Measurements from ENCODE around the gene ITGB5.
"Not testable (repeated sequence)": the region's sequence is repeated elsewhere in the genome, so short reads cannot be mapped to it uniquely, and the experiment has no call there.

The ITGB5 gene

GRCh38 chr3:124810970-124811369 lies 76.2 kb downstream of the ITGB5 start:
- no peak for DNase-seq

DNA sequence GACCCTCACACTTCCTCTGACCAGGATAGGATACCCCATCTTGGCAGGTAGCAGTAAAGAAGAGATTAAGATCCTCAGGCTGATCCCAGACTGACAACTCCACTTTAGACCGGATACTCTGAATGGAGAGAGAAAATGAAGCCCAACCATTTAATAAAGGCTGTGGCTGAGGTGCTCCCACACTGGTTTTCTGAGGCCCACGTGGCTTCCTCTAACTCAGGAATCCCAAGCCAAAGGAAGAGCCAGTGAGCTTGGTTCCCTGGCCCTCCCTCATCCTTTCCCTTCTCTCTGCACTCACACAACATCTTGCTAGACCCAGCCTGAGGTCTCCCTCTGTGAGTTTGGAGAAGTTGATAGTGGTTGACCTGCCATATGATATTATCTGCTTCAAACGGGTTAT lies 78.1 kb downstream of the ITGB5 start:
- no peak for DNase-seq

GRCh38 chr3:124805671-124806070 lies 81.5 kb downstream of the ITGB5 start:
- no peak for DNase-seq

- DNase-seq = no peak
Measured at GRCh38 chr3:124804875-124805274, 82.3 kb downstream of the ITGB5 start.

GRCh38 chr3:124802702-124803101 lies 84.5 kb downstream of the ITGB5 start:
- no peak for DNase-seq

- DNase-seq = no peak
Measured at GRCh38 chr3:124802061-124802698, 85.0 kb downstream of the ITGB5 start.

GRCh38 chr3:124800511-124801258 lies 86.5 kb downstream of the ITGB5 start:
- no peak for DNase-seq

- no peak for DNase-seq
Measured at GRCh38 chr3:124800076-124800475, 87.1 kb downstream of the ITGB5 start.

DNA sequence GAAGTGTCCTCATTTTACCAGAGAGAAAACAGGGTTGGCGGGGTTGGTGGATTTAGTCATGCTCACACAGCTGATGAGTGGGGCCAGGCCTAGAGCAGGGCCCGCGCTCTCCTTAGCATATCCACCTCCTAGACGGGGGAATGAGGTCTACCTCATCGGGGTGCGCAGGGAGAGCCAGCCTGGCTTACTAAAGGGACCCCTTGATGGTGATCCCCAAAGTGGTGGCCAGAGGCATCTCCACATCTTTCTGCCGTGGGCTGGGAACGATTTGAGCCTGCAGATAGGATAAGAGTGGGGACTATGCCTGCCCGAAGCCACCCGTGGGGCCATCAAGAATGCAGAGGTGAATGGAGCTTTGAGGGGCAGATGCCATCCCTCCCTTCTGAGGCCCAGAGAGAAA lies 87.5 kb downstream of the ITGB5 start:
- no peak for DNase-seq

DNA sequence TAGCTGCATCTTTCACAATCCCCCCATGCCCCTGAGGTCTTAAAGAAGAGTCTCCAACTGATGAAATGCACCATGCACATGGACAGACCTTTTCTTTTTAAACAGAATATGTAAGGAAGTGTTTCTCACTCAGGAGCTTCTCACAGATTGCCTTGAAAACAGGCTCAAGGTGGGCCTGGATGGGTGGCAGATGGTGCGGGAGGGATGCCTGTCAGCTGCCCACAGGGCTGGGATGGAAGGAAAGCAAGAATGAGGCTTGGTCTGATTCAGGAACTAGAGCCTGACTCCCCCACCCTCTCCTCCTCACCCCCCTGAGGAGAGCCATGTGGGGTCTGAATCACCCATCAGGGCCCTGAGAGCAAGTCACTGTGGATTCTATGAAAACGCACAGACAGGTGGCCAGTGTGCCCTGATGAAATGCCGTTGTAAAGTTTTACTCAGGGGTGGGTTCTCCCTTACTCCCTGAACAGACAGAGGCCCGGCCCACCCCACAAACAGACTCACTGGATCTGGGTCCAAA lies 89.7 kb downstream of the ITGB5 start:
- DNase-seq = no peak

- DNase-seq = no peak
Measured at GRCh38 chr3:124796477-124796876, 90.7 kb downstream of the ITGB5 start.

DNA sequence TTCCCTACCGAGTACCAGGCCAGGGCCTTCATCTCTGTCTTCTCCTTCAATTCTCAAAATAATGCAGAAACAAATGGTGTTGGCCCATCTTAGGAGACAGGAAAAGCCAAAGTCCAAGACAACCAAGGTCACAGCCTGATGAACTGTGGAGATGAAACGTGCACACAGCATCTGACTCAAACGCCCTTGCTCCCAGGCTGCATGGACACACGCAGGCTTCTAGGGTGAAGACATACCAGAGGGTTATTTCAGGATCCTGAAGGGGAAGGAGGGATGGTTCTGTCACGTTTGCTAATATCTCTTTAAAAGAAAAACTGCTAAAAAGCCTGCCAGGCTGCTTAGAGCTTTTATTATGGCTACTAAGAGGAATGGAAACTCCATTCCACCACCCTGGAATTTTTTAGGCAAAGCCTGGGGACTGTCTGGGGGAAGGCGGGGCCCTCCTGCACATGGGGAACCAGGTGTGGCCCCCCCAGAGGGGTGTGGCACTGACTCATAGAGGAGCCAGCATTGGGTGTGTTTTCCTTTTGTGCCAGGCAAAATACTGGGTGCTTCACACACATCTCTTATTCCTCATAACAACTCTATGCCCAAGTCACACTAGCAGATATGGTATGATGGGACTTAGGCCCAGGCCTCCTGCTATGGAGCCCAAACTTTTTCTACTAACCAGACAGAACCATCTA lies 94.0 kb downstream of the ITGB5 start:
- no peak for DNase-seq

GRCh38 chr3:124792341-124793040 lies 94.7 kb downstream of the ITGB5 start:
- DNase-seq = no peak

DNA sequence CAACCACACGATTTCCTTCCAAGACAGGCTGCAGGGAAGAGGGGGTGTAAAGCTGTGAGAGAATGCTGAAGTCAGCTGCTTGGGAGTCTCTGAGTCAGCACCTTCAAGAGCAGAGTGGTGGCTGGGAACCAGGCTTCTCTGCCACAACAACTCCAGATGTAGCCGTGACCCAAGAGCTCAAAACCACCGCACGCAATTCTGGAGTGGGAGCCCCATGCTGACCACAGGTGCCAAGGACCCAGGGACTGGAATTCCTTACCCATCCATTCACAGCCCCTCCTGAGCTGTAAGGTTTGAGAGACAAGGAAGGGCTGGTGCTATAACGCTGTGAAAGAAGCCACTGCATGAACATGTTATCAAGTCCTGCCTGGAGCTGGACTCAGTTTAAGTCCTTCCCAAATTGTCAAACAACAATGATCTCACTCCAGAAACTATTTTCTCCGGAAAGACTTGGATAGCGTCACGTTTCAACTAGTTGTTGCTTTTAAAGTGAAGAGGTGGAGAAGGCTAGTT lies 95.5 kb downstream of the ITGB5 start:
- DNase-seq = no peak

- no peak for DNase-seq
Measured at GRCh38 chr3:124791142-124791541, 96.0 kb downstream of the ITGB5 start.

GRCh38 chr3:124789103-124789502 lies 98.1 kb downstream of the ITGB5 start:
- DNase-seq = not testable (repeated sequence)

GRCh38 chr3:124788254-124788745 lies 98.9 kb downstream of the ITGB5 start:
- DNase-seq = no peak

GRCh38 chr3:124787476-124788195 lies 99.5 kb downstream of the ITGB5 start:
- DNase-seq = no peak

DNA sequence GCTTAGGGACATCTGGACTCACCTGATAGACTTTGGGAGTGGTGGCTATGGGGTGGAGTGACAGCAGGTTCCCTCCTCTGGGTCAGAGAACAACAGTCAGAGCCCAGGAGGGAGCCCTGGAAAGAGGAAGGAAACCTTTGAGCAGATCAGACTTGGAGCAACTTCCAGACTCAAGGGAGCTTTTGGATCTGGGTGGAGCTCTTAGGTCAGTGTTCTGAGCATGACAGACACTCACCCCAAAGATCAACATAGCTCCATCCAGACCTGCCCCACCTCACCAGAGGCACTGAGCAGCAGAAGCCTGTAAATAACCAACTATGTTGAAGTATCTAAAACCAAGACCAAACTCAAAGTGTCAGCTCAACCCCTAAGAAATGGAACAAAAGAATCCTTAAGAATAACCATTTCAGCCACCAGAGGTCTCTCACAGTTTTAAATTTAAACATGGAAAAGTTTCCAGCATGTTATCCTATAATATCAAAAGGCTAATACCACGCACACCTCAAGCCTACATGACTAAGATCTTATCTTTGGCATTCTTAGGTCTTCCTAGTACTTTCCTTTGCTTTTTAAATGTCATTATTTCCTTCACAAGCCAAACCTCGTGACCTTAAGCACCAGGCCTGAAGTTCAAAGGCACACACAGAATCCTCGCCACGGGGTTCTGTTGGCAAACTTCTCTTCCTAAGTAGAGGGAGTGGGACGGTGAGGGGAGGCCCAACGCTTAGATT lies 100.5 kb downstream of the ITGB5 start:
- DNase-seq = no peak

- no peak for DNase-seq
Measured at GRCh38 chr3:124785973-124786372, 101.2 kb downstream of the ITGB5 start.

DNA sequence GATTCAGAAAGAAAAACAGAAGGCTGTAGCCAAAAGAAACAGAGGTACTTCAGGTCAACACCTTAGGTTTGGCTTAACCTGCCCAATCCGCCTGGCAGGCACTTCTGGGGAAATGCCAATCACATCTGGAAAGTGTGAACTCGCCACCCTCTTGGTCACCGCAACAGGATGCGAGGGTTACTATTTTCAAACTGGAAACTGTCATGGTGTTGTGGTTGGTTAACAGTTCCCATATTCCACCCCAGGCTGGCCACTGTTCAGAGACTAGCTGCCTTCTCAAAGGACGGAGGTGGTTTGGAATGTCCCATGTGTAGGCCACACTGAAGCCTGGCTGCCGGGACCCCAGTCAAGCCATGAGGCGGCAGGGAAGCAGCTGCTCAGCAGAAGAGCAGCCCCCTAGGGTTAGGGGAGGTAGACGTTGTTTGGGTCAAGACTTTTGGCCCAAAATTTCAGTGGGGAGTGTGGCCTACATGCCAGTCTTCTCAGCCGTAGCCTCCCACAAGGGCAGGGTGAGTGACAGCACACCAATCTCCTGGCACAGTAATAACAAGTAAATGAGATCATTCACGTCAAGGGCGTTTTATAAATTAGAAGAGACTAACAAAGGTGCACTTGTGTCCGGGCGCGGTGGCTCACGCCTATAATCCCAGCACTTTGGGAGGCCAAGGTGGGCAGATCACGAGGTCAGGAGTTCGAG lies 102.3 kb downstream of the ITGB5 start:
- DNase-seq = peak; percentile 5
